Stimulated activated effector memory CD8-positive, alpha-beta T cell treated with anti-CD3 and anti-CD28 coated beads, Interleukin-12 subunit alpha, Interleukin-12 subunit beta, amount 100 ng/mL, for 72 hours (primary cell): ENCODE measurements around the gene NFE2.

Experiments used
- ATAC-seq: fragments of 150-1000 bp; cut with Tn5 transposase; 2 replicates; pipeline ENCODE4 v1.10.0; 2021
- DNase-seq, 2 donors: peaks; one replicate each; pipeline ENCODE4 v3.0.0; 2021 to 2022; ENCODE audit warnings: low spot score in 2 of 2
- H3K27ac Mint-ChIP-seq: one replicate; pipeline ENCODE4 v1.8.0; 2022; ENCODE audit warnings: mild to moderate bottlenecking, mixed read lengths
- H3K36me3 Mint-ChIP-seq: one replicate; pipeline ENCODE4 v1.8.0; 2022; ENCODE audit warnings: mild to moderate bottlenecking, mixed read lengths
- H3K4me1 Mint-ChIP-seq: one replicate; pipeline ENCODE4 v1.8.0; 2022; ENCODE audit warnings: mixed read lengths
- H3K4me3 Mint-ChIP-seq: one replicate; pipeline ENCODE4 v1.8.0; 2022; ENCODE audit warnings: mild to moderate bottlenecking, mixed read lengths
- H3K9me3 Mint-ChIP-seq: one replicate; pipeline ENCODE4 v1.8.0; 2022; ENCODE audit warnings: mixed read lengths

The NFE2 gene

GRCh38 chr12:54257332-54257731 is 43.5 kb downstream of the NFE2 start:
- DNase-seq: no peak
- no peak for ATAC-seq
- H3K9me3 Mint-ChIP-seq: no peaks in the 10 kb centered on the region
- H3K4me3 Mint-ChIP-seq: no peak overlapping the region
- H3K4me1 Mint-ChIP-seq: peaks cover 9% of the 10 kb centered on the region
- peak overlapping the region; percentile 16 for H3K27ac Mint-ChIP-seq
- H3K36me3 Mint-ChIP-seq: peaks cover 57% of the 10 kb centered on the region

- no peak for ATAC-seq
- Mint-ChIP-seq H3K36me3 (peaks cover 98% of the 10 kb centered on the region), H3K4me3 (no peak overlapping the region), H3K27ac (no peak overlapping the region), H3K9me3 (no peaks in the 10 kb centered on the region), H3K4me1 (peaks cover 7% of the 10 kb centered on the region)
- no peak for DNase-seq
Observed at GRCh38 chr12:54253240-54253639, 47.6 kb downstream of the NFE2 start.

GRCh38 chr12:54251667-54252284 is 49.0 kb downstream of the NFE2 start:
- peak overlapping the region; percentile 17 for H3K27ac Mint-ChIP-seq
- H3K4me1 Mint-ChIP-seq: no peaks in the 10 kb centered on the region
- H3K4me3 Mint-ChIP-seq: no peak overlapping the region
- DNase-seq (no peak), ATAC-seq (peak; percentile 50)
- H3K36me3 Mint-ChIP-seq: peaks cover 94% of the 10 kb centered on the region
- no peaks in the 10 kb centered on the region for H3K9me3 Mint-ChIP-seq

- Mint-ChIP-seq H3K4me3 (no peak overlapping the region), H3K36me3 (peaks cover 94% of the 10 kb centered on the region), H3K4me1 (no peaks in the 10 kb centered on the region), H3K9me3 (no peaks in the 10 kb centered on the region), H3K27ac (peak overlapping the region; percentile 40)
- no peak for DNase-seq
- no peak for ATAC-seq
Observed at GRCh38 chr12:54249489-54249888, 51.3 kb downstream of the NFE2 start.

- no peak overlapping the region for H3K27ac Mint-ChIP-seq
- ATAC-seq (no peak), DNase-seq (no peak)
- no peak overlapping the region for H3K4me3 Mint-ChIP-seq
- H3K36me3 Mint-ChIP-seq: peaks cover 94% of the 10 kb centered on the region
- H3K9me3 Mint-ChIP-seq: no peaks in the 10 kb centered on the region
- peaks cover 6% of the 10 kb centered on the region for H3K4me1 Mint-ChIP-seq
Observed at GRCh38 chr12:54246011-54246641, 54.7 kb downstream of the NFE2 start.
